HEK293 (cell line): ENCODE data around the gene MORC1.
"Not testable (repeated sequence)": the region's sequence is repeated elsewhere in the genome, so short reads cannot be mapped to it uniquely, and the experiment has no call there.

Experiments used
- CTCF ChIA-PET: fragments of 350-600 bp; formaldehyde crosslinking; extraction: SDS; loops from one replicate; lab custom pipeline; 2021; ENCODE audit warnings: antibody characterized with exemption; lab: Yijun Ruan, JAX
- POLR2A ChIA-PET: fragments of 300-600 bp; formaldehyde crosslinking; extraction: SDS; loops from one replicate; lab custom pipeline; 2020; ENCODE audit warnings: antibody characterized with exemption, inconsistent platforms; lab: Yijun Ruan, JAX
- H3K27ac ChIP-seq: fragments of 200-500 bp; sonication (Bioruptor generic); 2 replicates; pipeline ENCODE4 v1.5.1; 2014; ENCODE audit warnings: low read depth, low read length, control low read depth, inconsistent platforms; ENCODE audit errors: extremely low read depth
- H3K36me3 ChIP-seq, 2 experiments: fragments of 200-500 bp in 1 of 2; sonication (Bioruptor generic) in 1 of 2; 1 replicate in 1 of 2; 2 replicates in 1 of 2; pipeline ENCODE4 v1.5.1; 2014 to 2017; ENCODE audit warnings: inconsistent platforms in 2 of 2, low read length in 2 of 2; ENCODE audit not compliant: control insufficient read depth in 2 of 2, insufficient read depth in 1 of 2
- H3K4me1 ChIP-seq: fragments of 200-500 bp; sonication (Bioruptor generic); 2 replicates; pipeline ENCODE4 v1.5.1; 2014; ENCODE audit warnings: mild to moderate bottlenecking, low read length, inconsistent platforms; ENCODE audit not compliant: control insufficient read depth, insufficient read depth
- H3K4me3 ChIP-seq: 2 replicates; pipeline ENCODE4 v1.5.1; 2011; ENCODE audit warnings: low read depth, mild to moderate bottlenecking, control low read depth, low read length, moderate library complexity
- H3K9me3 ChIP-seq: fragments of 200-500 bp; sonication (Bioruptor generic); 2 replicates; pipeline ENCODE4 v1.5.1; 2014; ENCODE audit warnings: low read depth, low read length, inconsistent platforms; ENCODE audit not compliant: control insufficient read depth, insufficient read depth
- FEZF1 ChIP-seq: fragments of 450-650 bp; formaldehyde crosslinking; IDR thresholded peaks from 2 replicates; pipeline ENCODE4 v1.5.1; 2016; ENCODE audit warnings: missing biosample characterization, missing genetic modification characterization
- GFI1B ChIP-seq: fragments of 450-650 bp; formaldehyde crosslinking; IDR thresholded peaks from 2 replicates; pipeline ENCODE4 v1.5.1; 2016; ENCODE audit warnings: missing biosample characterization, missing genetic modification characterization
- KLF7 ChIP-seq: fragments of 450-650 bp; formaldehyde crosslinking; IDR thresholded peaks from 2 replicates; pipeline ENCODE4 v1.5.1; 2016; ENCODE audit warnings: missing biosample characterization, missing genetic modification characterization, borderline replicate concordance
- SP3 ChIP-seq: fragments of 450-650 bp; formaldehyde crosslinking; IDR thresholded peaks from 2 replicates; pipeline ENCODE4 v1.5.1; 2016; ENCODE audit warnings: missing biosample characterization, missing genetic modification characterization
- ZFHX2 ChIP-seq: fragments of 450-650 bp; formaldehyde crosslinking; conservative IDR thresholded peaks from 2 replicates; pipeline ENCODE4 v1.5.1; 2016; ENCODE audit warnings: missing biosample characterization, missing genetic modification characterization
- ZNF510 ChIP-seq: fragments of 450-650 bp; formaldehyde crosslinking; IDR thresholded peaks from 2 replicates; pipeline ENCODE4 v1.5.1; 2018; ENCODE audit warnings: mild to moderate bottlenecking, missing genetic modification characterization, missing biosample characterization; ENCODE audit not compliant: insufficient replicate concordance
- ZNF558 ChIP-seq: fragments of 450-650 bp; formaldehyde crosslinking; IDR thresholded peaks from 2 replicates; pipeline ENCODE4 v1.5.1; 2016; ENCODE audit warnings: missing biosample characterization, missing genetic modification characterization
- TF ChIP-seq, protein P1 (sequence below): fragments of 450-650 bp; formaldehyde crosslinking; conservative IDR thresholded peaks from 2 replicates; pipeline ENCODE4 v1.5.1; 2016; ENCODE audit warnings: low read depth, missing biosample characterization, missing genetic modification characterization
- TF ChIP-seq, protein P2 (sequence below): fragments of 450-650 bp; formaldehyde crosslinking; IDR thresholded peaks from 2 replicates; pipeline ENCODE4 v1.5.1; 2016; ENCODE audit warnings: missing biosample characterization, missing genetic modification characterization
- TF ChIP-seq, protein P3 (sequence below): fragments of 450-650 bp; formaldehyde crosslinking; IDR thresholded peaks from 2 replicates; pipeline ENCODE4 v1.5.1; 2016; ENCODE audit warnings: missing biosample characterization, missing genetic modification characterization
- TF ChIP-seq, protein P4 (sequence below): fragments of 450-650 bp; formaldehyde crosslinking; IDR thresholded peaks from 2 replicates; pipeline ENCODE4 v1.5.1; 2017; ENCODE audit warnings: missing biosample characterization, mild to moderate bottlenecking, missing genetic modification characterization, moderate library complexity

The MORC1 gene

DNA sequence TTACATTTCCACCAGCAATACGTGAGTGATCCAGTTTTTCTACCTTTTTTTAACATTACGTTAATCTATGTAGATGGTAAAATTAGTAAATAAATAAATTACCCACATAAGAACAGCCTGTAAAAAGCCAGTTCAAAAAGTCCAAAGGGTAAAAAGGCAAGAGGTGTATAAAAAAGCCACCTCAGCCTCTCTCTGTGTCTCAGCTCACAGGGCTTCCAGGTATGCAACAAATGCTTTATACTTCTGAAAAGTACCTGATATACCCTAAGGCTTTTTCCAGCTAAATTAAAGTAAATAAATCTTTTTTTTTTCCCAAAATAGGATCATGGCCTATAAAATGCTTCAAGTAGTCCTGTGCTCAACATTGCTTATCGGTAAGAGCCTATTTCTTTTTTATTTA lies 18.6 kb upstream of the MORC1 start, which contains the start of gene C3orf85 (continued):
- TF ChIP-seq ZNF558 (tag by site-specific recombination): no peak
- TF ChIP-seq, protein P1, sequence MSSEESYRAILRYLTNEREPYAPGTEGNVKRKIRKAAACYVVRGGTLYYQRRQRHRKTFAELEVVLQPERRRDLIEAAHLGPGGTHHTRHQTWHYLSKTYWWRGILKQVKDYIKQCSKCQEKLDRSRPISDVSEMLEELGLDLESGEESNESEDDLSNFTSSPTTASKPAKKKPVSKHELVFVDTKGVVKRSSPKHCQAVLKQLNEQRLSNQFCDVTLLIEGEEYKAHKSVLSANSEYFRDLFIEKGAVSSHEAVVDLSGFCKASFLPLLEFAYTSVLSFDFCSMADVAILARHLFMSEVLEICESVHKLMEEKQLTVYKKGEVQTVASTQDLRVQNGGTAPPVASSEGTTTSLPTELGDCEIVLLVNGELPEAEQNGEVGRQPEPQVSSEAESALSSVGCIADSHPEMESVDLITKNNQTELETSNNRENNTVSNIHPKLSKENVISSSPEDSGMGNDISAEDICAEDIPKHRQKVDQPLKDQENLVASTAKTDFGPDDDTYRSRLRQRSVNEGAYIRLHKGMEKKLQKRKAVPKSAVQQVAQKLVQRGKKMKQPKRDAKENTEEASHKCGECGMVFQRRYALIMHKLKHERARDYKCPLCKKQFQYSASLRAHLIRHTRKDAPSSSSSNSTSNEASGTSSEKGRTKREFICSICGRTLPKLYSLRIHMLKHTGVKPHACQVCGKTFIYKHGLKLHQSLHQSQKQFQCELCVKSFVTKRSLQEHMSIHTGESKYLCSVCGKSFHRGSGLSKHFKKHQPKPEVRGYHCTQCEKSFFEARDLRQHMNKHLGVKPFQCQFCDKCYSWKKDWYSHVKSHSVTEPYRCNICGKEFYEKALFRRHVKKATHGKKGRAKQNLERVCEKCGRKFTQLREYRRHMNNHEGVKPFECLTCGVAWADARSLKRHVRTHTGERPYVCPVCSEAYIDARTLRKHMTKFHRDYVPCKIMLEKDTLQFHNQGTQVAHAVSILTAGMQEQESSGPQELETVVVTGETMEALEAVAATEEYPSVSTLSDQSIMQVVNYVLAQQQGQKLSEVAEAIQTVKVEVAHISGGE (tag by site-specific recombination): no peak
- TF ChIP-seq KLF7 (tag by site-specific recombination): no peak
- no peak for TF ChIP-seq GFI1B
- no peak for TF ChIP-seq FEZF1 (tag by site-specific recombination)
- TF ChIP-seq ZFHX2 (tag by site-specific recombination): no peak
- no peak for TF ChIP-seq ZNF510
- TF ChIP-seq, protein P2, sequence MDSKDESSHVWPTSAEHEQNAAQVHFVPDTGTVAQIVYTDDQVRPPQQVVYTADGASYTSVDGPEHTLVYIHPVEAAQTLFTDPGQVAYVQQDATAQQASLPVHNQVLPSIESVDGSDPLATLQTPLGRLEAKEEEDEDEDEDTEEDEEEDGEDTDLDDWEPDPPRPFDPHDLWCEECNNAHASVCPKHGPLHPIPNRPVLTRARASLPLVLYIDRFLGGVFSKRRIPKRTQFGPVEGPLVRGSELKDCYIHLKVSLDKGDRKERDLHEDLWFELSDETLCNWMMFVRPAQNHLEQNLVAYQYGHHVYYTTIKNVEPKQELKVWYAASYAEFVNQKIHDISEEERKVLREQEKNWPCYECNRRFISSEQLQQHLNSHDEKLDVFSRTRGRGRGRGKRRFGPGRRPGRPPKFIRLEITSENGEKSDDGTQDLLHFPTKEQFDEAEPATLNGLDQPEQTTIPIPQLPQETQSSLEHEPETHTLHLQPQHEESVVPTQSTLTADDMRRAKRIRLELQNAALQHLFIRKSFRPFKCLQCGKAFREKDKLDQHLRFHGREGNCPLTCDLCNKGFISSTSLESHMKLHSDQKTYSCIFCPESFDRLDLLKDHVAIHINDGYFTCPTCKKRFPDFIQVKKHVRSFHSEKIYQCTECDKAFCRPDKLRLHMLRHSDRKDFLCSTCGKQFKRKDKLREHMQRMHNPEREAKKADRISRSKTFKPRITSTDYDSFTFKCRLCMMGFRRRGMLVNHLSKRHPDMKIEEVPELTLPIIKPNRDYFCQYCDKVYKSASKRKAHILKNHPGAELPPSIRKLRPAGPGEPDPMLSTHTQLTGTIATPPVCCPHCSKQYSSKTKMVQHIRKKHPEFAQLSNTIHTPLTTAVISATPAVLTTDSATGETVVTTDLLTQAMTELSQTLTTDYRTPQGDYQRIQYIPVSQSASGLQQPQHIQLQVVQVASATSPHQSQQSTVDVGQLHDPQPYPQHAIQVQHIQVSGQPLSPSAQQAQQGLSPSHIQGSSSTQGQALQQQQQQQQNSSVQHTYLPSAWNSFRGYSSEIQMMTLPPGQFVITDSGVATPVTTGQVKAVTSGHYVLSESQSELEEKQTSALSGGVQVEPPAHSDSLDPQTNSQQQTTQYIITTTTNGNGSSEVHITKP (tag by site-specific recombination): no peak
- TF ChIP-seq, protein P3, sequence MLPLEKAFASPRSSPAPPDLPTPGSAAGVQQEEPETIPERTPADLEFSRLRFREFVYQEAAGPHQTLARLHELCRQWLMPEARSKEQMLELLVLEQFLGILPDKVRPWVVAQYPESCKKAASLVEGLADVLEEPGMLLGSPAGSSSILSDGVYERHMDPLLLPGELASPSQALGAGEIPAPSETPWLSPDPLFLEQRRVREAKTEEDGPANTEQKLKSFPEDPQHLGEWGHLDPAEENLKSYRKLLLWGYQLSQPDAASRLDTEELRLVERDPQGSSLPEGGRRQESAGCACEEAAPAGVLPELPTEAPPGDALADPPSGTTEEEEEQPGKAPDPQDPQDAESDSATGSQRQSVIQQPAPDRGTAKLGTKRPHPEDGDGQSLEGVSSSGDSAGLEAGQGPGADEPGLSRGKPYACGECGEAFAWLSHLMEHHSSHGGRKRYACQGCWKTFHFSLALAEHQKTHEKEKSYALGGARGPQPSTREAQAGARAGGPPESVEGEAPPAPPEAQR (tag by site-specific recombination): no peak

DNA sequence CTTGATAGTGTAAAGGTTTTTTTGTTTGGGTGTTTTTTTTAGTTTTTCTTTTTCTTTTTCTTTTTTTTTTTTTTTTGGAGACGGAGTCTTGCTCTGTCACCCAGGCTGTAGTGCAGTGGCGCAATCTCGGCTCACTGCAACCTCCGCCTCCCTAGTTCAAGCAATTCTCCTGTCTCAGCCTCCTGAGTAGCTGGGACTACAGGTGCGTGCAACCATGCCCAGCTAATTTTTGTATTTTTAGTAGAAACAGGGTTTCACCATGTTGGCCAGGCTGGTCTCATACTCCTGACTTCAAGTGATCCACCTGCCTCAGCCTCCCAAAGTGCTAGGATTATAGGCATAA lies 15.5 kb upstream of the MORC1 start:
- H3K9me3 ChIP-seq, H3K4me3 ChIP-seq, H3K36me3 ChIP-seq, CTCF ChIA-PET, H3K27ac ChIP-seq, H3K4me1 ChIP-seq: not testable (repeated sequence)
- POLR2A ChIA-PET: interaction anchor here (0.6 kb wide), 1 partner anchor 910 kb away, joined by 3 read pairs; no protein-coding TSS in a partner anchor

DNA sequence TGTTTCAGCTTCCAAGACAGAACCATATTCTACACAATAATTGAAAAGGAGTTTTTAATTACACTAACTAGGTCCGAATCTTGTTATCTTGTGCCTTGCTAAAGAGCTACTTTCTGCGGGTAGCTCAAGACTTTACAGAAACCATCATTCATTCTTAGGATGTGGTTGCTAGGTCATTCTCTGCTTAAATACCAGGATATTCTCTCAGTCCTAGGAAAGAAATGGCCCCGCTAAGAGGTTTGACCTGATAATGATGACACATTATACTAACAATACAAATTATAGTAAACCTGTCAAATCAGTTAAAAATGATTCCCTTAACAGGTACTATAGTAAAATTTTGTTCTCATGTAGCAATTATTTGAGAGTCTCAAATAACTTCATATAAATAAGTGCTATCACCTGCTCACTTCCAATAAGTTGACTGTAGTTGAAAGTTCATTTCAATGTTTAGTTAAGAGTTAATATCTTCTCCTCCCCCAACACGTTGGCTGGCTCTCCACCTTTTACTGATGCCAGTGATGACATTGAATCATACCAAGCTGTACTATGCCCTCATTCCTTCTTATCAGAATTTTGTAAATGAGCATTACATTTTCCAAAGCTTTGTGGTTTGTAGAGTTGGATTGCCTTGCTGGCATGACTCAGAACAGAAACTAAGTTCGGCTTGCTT lies 15.0 kb upstream of the MORC1 start:
- Histone ChIP-seq H3K27ac (no peak overlapping the region), H3K4me3 (no peak overlapping the region), H3K9me3 (no peaks in the 10 kb centered on the region), H3K4me1 (no peaks in the 10 kb centered on the region), H3K36me3 (no peaks in the 10 kb centered on the region)
- TF ChIP-seq, protein P4, sequence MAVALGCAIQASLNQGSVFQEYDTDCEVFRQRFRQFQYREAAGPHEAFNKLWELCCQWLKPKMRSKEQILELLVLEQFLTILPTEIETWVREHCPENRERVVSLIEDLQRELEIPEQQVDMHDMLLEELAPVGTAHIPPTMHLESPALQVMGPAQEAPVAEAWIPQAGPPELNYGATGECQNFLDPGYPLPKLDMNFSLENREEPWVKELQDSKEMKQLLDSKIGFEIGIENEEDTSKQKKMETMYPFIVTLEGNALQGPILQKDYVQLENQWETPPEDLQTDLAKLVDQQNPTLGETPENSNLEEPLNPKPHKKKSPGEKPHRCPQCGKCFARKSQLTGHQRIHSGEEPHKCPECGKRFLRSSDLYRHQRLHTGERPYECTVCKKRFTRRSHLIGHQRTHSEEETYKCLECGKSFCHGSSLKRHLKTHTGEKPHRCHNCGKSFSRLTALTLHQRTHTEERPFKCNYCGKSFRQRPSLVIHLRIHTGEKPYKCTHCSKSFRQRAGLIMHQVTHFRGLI: no peak
- peak; percentile 34; the same call in 1 of the 2 replicates for TF ChIP-seq SP3 (tag by site-specific recombination)
- ChIA-PET CTCF (no interaction called here), POLR2A (interaction anchor here (0.6 kb wide), 1 partner anchor 909 kb away, joined by 3 read pairs; no protein-coding TSS in a partner anchor)
